Fibroblast of peridontal ligament (primary cell): ENCODE measurements around the gene TPX2.
"Not testable (repeated sequence)": the region's sequence is repeated elsewhere in the genome, so short reads cannot be mapped to it uniquely, and the experiment has no call there.

Source experiments
- DNase-seq: peaks from one replicate; pipeline ENCODE4 v3.0.0-alpha.2; 2010; ENCODE audit errors: extremely low read depth

Gene TPX2

GRCh38 chr20:31720486-31721407 is 18.3 kb upstream of the TPX2 start:
- DNase-seq = no peak

GRCh38 chr20:31721408-31722256 is 17.5 kb upstream of the TPX2 start:
- DNase-seq = no peak

GRCh38 chr20:31722257-31723068 is 16.6 kb upstream of the TPX2 start, which contains the start of gene BCL2L1:
TSS of gene BCL2L1 (minus strand) at chr20:31722868. CDS start at chr20:31722218, 650 bp downstream.
- peak; percentile 84 for DNase-seq

GRCh38 chr20:31723069-31723318 is 16.1 kb upstream of the TPX2 start:
- peak; percentile 42 for DNase-seq

- peak; percentile 97 for DNase-seq
Observed at GRCh38 chr20:31723319-31724078, 15.6 kb upstream of the TPX2 start.

- DNase-seq = no peak
Observed at GRCh38 chr20:31731321-31731717, 7.8 kb upstream of the TPX2 start.

GRCh38 chr20:31739550-31739977 is 474 bp downstream of the TPX2 start:
- DNase-seq = no peak

- peak; percentile 82 for DNase-seq
Observed at GRCh38 chr20:31740208-31740607, 1.1 kb downstream of the TPX2 start.

GRCh38 chr20:31740656-31741323 is 1.7 kb downstream of the TPX2 start:
- DNase-seq = no peak

GRCh38 chr20:31746068-31746878 is 7.2 kb downstream of the TPX2 start:
- no peak for DNase-seq

GRCh38 chr20:31747028-31747427 is 7.9 kb downstream of the TPX2 start:
- DNase-seq = not testable (repeated sequence)

- DNase-seq = peak; percentile 92
Observed at GRCh38 chr20:31747640-31748039, 8.6 kb downstream of the TPX2 start.

GRCh38 chr20:31749223-31749622 is 10.1 kb downstream of the TPX2 start:
- DNase-seq = no peak

- peak; percentile 99 for DNase-seq
Observed at GRCh38 chr20:31751126-31751525, 12.0 kb downstream of the TPX2 start.

GRCh38 chr20:31757254-31757653 is 18.2 kb downstream of the TPX2 start:
- no peak for DNase-seq

GRCh38 chr20:31758521-31758920 is 19.4 kb downstream of the TPX2 start:
- no peak for DNase-seq

- DNase-seq = no peak
Observed at GRCh38 chr20:31758991-31759390, 19.9 kb downstream of the TPX2 start.

GRCh38 chr20:31759836-31760518 is 20.9 kb downstream of the TPX2 start:
- DNase-seq = no peak
